HG03521 (cell line): ENCODE measurements around the gene FCN1.

Experiments used
- ATAC-seq: cut with Tn5 transposase; IDR thresholded peaks from one replicate; pipeline ENCODE4 v1.9.1; 2021; ENCODE audit warnings: mild to moderate bottlenecking, moderate library complexity; ENCODE audit not compliant: unreplicated experiment

Gene FCN1

DNA sequence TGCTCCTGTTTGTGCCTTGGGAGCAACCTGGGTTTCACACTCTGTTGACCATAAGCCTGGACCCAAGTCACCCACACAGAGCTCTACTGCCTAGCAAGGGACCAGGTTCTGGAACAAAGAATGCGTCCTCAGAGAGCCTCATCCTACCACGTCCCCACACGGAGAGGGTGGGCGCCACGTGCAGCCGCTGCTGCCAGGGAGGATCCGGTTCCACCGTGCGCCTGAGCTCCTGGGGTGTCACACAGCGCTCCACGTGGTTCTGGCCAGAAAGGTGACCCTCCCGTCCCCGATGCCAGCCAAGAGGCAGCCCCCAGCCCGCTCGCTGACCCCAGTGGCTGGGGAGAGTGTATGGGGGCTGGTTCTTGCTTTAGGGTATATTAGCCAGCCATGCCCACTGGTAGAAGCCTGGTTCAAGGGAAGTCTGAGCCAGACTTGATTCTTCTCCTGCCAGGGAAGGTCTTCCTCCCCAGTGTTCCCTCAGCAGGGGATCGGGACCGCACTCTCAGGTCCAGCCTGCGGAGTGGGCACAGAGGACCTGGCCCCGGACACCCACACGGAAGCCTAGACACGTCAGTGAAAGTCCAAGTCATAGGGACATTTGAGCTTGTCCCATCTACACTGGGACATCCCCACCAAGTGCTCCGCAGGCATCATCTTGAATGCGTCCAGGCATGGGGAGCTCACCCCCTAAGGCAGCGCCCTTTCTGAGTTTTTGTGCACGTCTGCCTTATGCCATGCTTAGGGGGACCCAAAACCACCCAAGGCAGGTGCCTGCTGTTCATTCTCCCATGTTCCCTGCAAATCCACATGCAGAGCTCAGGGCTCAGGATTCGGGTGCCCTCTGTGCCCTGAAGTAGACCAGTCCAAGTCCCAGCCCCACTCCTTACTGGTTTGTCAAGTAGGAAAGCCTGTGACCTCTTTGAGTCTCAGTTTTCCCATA is 2.4 kb downstream of the FCN1 start:
- no peak for ATAC-seq

DNA sequence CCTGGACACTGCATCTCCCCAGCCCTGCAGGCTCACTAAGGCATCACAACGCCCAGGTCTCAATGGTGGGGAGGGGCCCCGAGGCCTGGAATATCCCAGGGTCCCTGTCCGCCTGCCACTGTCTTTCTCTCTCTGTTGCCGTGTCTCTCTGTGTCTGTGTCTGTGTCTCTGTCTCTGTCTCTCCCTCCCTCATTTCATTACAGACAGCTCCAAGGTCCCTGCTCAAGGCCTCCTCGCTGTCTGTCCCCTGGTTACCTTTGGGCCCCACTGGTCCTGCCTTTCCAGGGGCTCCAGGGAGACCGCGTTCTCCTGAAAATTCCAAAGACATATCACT is 3.2 kb downstream of the FCN1 start:
- no peak for ATAC-seq

DNA sequence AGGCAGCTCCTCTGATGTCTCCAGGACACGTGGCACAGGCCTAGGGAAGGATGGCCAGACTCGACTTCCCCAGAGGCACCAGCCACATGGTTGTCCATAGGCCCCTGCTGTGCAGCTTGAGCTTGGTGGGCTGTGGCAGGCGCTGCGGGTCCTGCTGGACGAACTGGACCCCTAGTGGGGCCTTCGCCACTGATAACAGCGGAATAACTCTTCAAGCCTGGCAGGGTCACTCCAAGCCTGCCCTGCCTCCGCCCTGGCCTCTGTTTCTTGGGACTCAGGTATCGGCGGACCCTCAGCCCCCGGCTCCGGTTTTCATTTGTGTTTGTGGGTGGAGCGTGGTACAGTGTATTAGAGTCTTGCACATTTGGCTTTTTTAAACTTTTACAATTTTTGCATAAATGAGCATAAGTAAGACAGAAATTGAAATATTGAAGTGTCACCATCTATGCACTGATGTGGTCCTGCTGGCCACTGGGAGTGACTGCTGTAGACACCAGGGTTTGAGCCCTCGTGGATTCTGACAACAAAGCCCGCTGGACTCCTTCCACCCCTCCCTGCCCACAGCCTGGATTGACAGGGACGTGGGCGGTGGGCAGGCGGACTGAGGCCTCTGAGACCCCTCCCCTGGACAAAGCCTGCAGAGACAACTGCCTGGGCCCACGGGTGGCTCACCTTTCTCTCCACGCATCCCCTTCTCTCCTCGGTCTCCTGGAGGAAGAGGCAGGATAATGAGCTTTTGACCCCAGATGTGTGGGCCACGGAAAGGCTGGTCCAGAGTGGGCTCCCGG is 3.8 kb downstream of the FCN1 start:
- ATAC-seq, result no peak

DNA sequence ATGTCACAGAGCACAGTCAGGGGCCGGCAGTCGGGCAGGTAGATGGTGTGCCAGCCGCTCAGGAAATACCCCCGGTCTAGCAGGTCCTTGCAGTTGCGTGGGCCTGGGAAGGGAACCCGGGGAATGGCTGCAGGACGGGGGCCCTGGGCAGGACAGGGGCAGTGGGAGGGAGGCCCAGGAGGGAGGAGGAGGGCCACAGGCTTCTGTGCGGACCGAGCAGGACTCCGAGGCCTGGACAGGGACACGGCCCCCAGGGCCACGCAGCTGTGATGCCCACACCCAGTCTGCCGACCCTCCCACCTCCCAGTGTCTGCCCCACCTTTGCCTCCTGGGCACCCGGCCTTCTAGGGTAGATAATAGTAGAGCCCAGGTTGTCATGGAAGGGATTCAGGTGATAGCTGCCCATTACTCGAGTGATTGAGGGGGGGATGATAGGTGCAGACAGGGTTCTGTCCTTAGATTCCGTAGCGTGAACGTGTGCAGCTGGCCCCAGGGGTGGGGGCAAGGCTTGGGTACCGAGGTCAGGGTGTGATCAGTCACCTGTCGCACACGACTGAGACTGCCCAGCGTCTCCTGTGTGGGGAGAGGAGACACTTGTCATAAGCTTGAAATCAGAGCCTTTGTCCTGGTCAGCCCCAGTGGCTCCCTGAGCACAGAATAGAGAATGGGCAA is 4.5 kb downstream of the FCN1 start:
- no peak for ATAC-seq

DNA sequence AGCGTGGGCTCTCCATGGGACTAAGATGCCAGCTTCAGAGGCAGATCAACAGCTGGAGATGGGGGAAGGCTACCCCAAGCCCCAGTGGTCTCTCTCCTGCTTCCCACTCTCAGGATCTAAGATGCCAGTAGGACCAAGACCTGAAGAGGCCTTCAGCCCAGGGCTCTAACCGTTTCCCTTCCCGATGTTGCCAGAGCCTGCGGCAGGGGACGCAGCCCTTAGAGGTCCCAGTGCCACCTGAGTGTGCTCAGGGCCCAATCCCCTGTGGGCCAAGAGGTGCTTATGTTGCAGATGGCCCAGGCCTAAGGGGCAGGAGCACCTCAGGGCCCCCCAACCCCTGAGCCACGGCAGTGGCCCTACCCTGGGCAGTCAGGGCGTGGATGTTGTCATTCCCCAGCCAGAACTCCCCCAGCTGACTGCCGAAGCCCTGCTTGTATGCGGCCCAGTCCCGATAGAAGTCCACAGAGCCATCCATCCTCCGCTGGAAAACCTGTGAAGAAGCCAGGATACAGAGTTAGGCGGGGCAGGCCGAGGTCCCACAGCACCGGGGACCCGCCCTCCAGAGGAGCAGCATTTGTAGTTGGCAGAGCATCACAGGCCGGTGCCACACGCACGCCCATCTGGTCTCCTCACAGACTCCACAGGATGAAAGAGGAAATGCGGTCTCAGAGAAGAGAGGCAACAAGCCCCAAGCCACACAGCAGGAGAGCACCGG is 5.4 kb downstream of the FCN1 start:
- no peak for ATAC-seq

DNA sequence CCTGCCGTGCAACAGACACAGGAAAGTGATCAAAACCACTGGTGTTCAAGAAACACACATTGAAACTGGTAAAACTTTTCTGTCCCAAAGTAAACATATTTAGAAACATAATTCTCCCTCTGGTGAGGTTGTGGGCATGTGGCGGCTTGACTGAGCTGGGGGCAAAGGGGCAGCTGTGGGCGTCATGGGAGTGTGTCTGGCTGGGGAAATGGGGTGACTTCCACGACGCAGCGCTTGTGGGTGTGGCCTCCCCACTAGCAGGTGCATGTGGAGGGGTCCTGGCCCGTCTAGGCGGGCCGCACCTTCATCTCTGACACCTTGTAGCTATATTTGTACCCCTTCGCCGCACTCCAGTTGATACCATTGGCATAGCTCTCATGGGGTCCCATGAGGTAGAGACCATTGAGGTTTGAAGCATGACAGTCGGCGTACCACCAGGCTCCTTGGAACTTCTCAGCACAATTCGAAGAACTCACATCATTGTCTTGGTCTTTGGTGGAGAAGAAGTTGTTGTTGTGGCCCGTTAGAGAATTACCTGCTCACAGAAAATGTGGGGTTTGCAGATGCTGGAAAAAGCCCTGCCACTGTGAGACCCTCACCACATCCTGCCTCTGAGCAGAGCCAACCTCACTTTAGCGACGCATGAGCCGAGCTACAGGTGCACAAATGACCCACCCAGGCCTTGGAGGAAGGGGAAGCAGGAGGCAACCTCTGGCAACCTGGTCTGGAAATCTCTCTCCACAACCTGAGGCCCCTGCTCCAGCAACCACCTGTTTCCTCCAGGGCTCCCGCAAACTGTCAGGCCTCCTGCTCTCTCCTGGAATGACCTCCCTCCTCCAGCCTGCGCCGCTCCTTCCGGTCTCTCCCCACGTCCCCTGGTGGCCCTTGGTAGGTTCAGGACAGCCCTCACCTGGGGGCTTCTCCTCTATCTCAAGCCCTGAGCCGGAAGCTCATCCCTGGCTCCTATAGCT is 7.9 kb downstream of the FCN1 start:
- ATAC-seq, result no peak

DNA sequence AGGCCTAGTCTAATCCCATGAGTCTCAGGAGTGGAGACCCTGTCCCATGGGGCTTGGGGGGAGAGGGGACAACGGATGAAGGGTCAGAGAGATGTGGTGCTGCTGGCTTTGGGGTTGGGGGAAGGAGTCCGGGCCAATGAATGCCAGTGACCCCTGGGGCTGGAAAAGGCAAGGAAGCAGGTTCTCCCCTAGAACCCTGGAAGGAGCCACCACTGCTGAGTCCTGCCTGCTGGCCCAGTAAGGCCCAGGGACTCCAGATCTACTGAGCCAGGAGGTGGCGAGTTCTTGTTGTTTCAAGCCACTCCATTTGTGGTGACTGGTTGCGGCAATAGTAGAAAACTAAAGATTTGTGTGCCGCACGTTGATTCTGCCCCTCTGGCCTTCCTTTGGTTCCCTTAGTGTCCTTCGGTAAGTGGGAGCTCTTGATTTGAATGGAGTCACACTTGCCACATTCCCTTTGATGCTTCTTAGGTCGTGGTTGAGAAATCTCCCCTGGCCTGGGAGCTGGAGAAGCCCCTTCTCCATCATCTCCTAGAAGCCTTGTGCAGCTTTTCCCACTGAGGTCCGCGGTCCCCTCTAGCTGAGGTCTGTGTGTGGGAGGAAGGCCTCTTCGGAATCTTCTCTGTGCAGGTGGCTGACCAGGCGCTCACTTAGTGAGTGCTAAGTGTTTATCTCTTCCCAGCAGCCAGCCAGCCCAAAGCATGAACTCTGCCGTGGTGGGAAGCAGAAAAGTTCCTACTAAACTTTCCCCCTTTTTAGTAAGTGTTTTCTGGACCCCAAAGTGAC is 9.0 kb downstream of the FCN1 start:
- no peak for ATAC-seq

DNA sequence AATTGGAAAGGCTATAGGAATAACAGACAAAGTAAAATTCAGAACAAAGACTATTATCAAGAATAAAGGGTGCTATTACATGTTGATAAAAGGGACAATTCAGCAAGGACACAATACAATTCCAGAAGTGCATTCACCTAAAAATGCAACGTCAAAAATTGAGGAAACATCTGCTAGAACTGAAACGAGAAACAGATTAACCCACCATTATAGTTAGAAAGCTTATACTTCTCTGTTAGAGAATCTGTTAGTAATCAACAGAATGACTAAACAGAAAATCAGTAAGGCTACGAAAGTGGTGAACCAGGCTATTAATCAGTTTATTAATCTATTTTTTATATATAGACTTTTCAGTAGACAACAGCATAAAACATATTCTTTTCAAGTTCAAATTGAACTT is 14.8 kb downstream of the FCN1 start:
- no peak for ATAC-seq

DNA sequence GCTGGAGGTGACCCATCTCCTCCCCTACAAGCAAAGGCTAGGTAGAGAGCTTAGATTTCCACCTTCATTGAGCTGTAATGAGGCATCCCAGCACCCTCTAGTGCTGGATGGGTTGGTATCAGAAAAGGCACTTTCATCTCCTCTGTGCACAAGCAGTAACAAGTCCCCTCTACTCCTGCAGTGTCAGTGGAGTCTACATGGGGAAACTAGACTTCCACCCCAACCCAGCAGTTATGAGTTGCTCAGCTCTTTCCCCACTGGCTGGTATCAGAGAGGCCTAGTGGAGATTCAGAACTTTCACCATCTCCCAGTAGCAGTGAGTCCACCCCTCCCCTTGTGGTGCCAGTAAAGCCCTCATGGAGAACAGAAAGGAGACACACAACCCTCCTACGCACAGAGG is 17.9 kb downstream of the FCN1 start:
- ATAC-seq, result no peak

DNA sequence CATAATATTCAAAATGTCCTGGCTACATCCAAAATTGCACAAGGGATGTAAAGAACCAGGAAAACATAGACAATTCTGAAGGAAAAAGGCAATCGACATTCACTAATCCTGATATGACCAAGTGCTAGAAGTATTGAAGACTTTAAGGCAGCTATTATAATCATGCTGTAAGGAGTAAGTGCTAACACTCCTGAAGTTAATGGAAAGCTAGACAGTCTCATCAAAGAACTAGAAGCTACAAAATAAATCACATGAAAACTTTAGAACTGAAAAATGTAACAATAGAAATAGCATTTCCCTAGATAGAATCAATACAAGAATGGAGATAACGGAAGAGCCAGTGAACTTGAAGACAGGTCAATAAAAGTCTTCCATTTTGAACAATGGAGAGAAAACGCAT is 18.5 kb downstream of the FCN1 start:
- ATAC-seq, result no peak

DNA sequence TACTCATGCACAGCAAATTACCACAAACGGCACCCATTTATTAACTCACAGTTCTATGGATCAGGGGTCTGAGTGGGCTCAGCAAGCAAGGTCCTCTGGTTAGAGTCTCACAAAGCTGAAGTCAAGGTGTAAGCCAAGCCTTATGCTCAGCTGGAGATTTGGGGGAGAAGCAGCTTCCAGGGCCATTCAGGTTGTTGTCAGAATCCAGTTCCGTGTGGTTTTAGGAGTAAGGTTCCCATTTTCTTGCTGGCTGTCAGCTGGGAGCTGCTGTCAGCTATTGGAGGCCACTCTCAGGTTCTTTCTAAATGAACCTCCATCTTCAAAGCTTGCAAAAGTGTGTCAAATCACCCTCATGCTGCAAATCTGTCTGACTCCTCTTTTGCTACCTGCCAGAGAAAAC is 19.4 kb downstream of the FCN1 start:
- no peak for ATAC-seq

DNA sequence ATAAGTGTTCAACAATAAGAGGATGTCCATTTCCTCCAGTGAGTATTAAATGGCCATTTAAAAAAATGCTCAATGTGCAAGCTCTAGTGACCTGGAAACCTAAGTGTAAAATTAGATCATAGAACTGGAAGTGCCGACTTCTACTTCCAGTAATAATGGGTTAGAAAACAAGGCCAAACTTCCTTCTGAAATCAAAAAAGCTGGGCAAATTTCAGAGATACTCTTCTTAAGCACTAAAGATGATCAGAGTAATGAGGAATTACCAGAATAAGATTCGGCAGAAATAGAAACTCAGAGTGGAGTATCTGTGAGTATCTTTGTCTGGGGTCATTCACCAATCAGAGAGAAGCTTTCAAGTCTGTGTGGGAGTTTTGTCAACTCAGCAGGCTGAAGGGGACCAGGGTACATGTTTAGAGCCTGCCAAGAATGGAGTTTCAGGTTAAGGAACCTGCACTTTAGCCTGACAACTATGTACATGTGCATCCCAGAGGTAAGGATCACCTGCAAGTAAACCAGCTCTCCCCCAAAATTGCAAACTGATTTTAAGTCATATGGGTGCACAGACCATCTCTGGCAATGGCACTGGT is 20.0 kb downstream of the FCN1 start:
- ATAC-seq, result no peak

DNA sequence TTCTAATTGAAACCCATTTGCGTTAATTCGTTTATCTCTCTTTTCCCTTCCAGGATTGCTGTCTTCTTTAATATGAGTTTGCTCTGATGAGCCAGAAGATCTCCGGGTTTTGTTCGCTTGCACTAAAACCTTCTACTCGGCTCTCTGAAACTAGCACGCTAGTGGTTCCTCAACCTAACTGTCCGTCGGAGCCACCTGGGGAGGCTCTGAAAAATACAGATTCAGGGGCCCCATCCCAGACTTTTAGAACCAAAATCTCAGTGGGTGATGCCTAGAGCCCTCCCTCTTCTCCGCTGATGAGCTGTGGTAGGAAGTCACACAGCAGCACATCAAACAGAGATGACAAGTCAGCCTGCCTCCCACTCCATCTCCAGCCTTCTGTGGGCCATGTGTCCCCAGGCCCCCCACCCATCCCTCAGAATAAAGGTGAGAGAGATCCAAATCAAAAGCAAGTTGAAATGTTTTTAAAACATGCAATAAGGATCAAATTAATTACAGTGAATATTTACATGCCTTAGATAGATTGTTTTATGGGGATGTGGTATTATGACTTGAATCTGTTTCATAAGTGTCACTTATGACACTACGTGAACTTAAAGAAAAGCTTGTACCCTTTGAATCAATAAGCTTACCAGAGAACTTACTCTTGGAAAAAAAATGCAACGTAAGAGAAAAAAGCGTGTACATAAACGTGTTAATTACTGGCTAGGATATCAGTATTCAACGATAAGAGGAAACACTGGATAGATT is 20.7 kb downstream of the FCN1 start:
- ATAC-seq, result no peak

DNA sequence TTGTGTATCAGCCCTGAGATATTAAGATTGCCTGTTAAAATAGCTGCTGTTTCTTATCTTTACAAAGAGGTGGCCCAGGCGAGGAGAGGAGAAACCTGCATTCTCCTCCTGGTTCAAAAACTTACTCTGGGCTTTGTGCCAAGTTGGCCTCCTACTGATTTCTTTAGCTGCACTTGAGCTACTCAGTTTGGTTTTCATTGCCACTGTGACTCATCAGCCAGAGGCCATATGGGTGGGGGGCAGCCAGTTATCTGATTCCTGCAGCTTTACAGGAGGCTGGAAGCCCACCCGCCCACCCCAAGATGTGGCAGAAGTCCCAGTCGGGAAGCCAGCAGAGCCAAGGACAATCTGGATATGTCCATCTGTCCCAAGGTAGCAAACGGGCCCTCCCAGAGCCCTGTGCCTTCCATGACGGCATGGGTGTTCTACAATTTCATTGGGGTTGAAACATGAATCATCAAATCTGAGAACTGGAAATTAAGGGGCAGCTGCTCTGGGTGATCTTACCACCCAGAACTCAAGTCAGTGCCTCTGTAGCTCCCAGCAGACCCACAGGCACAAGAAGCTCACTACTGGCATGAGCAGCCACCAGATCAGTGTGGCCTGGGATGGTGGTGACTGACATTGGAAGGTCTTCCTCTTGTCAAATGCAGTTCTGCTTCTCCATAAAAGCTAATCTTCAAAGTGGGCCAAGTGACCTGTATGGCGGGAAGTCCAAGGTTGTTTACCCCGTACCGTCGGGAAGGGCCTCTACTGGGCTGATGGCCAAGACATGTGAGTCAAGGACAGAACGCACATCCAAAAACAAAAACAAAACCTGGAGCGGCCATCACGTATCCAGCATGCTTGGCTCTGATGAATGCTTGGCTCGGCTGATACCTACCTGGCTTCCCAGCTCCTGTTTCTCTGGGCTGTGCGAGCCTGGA is 21.5 kb downstream of the FCN1 start:
- ATAC-seq, result no peak

DNA sequence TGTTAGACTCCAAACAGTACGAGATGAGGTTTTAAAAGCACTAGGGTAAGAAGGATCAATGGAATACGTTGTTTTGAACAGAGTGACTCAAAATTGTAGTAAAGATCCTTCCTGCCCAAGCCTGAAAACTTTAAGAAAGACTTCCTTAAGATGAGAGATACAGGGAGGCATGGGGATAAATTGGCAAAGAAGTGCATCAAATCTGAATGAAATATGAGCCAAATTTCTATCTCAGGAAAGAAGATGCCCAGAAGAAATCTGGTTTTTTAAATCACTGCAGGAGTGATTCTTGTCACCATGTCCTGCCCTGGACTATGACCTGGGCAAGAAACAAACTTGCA is 22.2 kb downstream of the FCN1 start:
- ATAC-seq, result no peak

DNA sequence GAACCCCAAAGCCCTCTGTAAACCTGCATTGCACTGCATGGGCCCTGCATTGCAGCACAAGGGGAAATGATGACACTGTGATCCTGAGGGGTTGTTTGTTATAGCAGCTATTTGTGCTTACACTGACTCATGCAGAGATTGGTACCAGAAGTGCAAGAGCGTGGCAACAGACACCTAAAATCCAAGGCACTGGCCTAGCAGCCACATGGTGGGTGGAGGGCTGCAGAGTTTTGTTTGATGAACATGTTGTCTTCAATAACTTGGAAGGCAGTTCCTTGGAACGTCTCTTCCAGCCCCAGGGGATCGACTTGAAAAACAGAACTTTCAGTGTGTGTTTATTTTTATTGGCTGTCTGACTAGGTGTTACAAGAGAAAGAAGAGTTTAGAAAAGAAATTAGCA is 22.6 kb downstream of the FCN1 start:
- ATAC-seq, result no peak
